Esophagus squamous epithelium (tissue), 5 donors: Measurements from ENCODE around the gene HSD17B13. TPM values are rescaled to one million over a fixed set of nuclear protein-coding genes. Genes with fewer than 3 reads are reported as not detected.

Experiments
- DNase-seq: peaks from one replicate; lab custom pipeline; 2025; lab: John Stamatoyannopoulos, UW
- H3K27ac ChIP-seq, 4 donors: fragments of 200-600 bp; sonication (generic); one replicate each; pipeline ENCODE4 v1.5.1; 2016 to 2019; ENCODE audit warnings: mild to moderate bottlenecking in 1 of 4
- H3K27me3 ChIP-seq, 4 donors: fragments of 200-600 bp; sonication (generic); 1 replicate in 3 of 4; 2 replicates in 1 of 4; pipeline versions ENCODE4 v1.5.1 to v1.6.0; 2017 to 2021; ENCODE audit warnings: antibody characterized with exemption in 1 of 4
- H3K36me3 ChIP-seq, 3 donors: fragments of 200-600 bp; sonication (generic); one replicate each; pipeline ENCODE4 v1.5.1; 2016 to 2019
- H3K4me1 ChIP-seq, 3 donors: fragments of 200-600 bp; sonication (generic); one replicate each; pipeline ENCODE4 v1.5.1; 2017 to 2019
- H3K4me3 ChIP-seq, 4 donors: fragments of 200-600 bp; sonication (generic); 1 replicate in 3 of 4; 2 replicates in 1 of 4; pipeline ENCODE4 v1.5.1; 2016 to 2019; ENCODE audit warnings: mild to moderate bottlenecking in 2 of 4, moderate library complexity in 1 of 4
- H3K9me3 ChIP-seq, 3 donors: fragments of 200-600 bp; sonication (generic); one replicate each; pipeline ENCODE4 v1.5.1; 2016 to 2019
- POLR2A ChIP-seq, 4 donors: fragments of 450-650 bp; IDR thresholded peaks; one replicate each; pipeline ENCODE4 v1.6.1; 2017; ENCODE audit warnings: antibody characterized with exemption in 4 of 4, mild to moderate bottlenecking in 4 of 4, moderate library complexity in 3 of 4
- WGBS, 2 donors: methylation state at CpG; one replicate each; pipeline ENCODE4 v1.1.5; 2018; 5-methylcytosine and 5-hydroxymethylcytosine counted together
- intact Hi-C: fragments of 100-400 bp; cut with DNase I; formaldehyde crosslinking; loops from one replicate; pipeline ENCODE4 v1.15.0; 2022
- total RNA-seq, 4 donors: library from RNA; depleted of rRNA; stranded (reverse); fragments of >200 nt; gene quantifications; one replicate each; pipeline ENCODE4 v1.1.0, GENCODE V29; 2016
- TF ChIP-seq, protein P1 (sequence below), 6 experiments: fragments of 450-650 bp in 4 of 6; fragments of 200-600 bp in 2 of 6; sonication (generic) in 2 of 6; IDR thresholded peaks; one replicate each; pipeline ENCODE4 v1.5.1; 2016 to 2019; ENCODE audit warnings: antibody characterized with exemption in 6 of 6, mild to moderate bottlenecking in 4 of 6, moderate library complexity in 4 of 6
- donor health status: DM: yes; HTN: yes; CAD: no.

Gene HSD17B13
- total RNA-seq, 4 donors from 2014 or later, result not detected

- Histone ChIP-seq H3K27me3 (no peaks in the 10 kb centered on the region), H3K36me3 (no peaks in the 10 kb centered on the region), H3K9me3 (no peaks in the 10 kb centered on the region), H3K4me1 (no peaks in the 10 kb centered on the region), H3K4me3 (no peak overlapping the region), H3K27ac (no peak overlapping the region)
- TF ChIP-seq, protein P1, sequence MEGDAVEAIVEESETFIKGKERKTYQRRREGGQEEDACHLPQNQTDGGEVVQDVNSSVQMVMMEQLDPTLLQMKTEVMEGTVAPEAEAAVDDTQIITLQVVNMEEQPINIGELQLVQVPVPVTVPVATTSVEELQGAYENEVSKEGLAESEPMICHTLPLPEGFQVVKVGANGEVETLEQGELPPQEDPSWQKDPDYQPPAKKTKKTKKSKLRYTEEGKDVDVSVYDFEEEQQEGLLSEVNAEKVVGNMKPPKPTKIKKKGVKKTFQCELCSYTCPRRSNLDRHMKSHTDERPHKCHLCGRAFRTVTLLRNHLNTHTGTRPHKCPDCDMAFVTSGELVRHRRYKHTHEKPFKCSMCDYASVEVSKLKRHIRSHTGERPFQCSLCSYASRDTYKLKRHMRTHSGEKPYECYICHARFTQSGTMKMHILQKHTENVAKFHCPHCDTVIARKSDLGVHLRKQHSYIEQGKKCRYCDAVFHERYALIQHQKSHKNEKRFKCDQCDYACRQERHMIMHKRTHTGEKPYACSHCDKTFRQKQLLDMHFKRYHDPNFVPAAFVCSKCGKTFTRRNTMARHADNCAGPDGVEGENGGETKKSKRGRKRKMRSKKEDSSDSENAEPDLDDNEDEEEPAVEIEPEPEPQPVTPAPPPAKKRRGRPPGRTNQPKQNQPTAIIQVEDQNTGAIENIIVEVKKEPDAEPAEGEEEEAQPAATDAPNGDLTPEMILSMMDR (IDR thresholded peaks at IDR 0.05), result no peak
- TF ChIP-seq POLR2A (IDR thresholded peaks at IDR 0.05), result no peak
- WGBS, 2 donors, result 46 to 65% methylated on average over 3 of the region's 3 CpGs
- no peak for DNase-seq
- intact Hi-C loops, result loop anchor here (10.0 kb wide), 1 partner anchor 186 kb away; no protein-coding TSS in a partner anchor
Observed at GRCh38 chr4:87278335-87278794, 44.3 kb downstream of the HSD17B13 start.

GRCh38 chr4:87275311-87275710 is 47.4 kb downstream of the HSD17B13 start:
- no peaks in the 10 kb centered on the region for H3K27me3 ChIP-seq
- intact Hi-C loops, result loop anchor here (10.0 kb wide), 1 partner anchor 189 kb away; no protein-coding TSS in a partner anchor
- TF ChIP-seq, protein P1 (IDR thresholded peaks at IDR 0.05), result no peak
- TF ChIP-seq POLR2A (IDR thresholded peaks at IDR 0.05), result no peak
- no peaks in the 10 kb centered on the region for H3K36me3 ChIP-seq
- H3K27ac ChIP-seq, result no peak overlapping the region
- no peak for DNase-seq
- H3K4me3 ChIP-seq, result no peak overlapping the region
- 88 to 91% methylated on average over 2 of the region's 2 CpGs for WGBS, 2 donors
- H3K9me3 ChIP-seq, result no peaks in the 10 kb centered on the region
- peaks cover 0 to 4% (median 0%) of the 10 kb centered on the region in 3 donors for H3K4me1 ChIP-seq

DNA sequence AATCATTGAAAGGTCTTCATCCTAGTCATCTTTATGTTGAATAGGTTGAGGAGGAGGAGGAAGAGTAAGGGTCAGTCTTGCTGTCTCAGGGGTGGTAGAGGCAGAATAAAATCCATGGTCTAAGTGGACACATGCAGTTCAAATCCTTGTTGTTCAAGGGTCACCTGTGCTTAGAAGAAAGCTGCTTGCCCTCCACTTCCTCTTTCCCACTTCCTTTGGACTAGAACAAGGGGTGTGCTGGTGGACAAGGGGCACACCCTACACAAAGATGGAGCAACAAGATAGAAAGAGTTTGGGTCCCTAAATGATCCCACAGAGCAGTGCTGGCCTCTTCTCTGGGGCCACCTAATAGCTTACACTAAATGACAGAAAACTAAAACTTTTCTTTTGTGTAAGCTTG is 47.9 kb downstream of the HSD17B13 start:
- H3K27ac ChIP-seq, result no peak overlapping the region
- peaks cover 0 to 5% (median 0%) of the 10 kb centered on the region in 3 donors for H3K4me1 ChIP-seq
- H3K36me3 ChIP-seq, result no peaks in the 10 kb centered on the region
- intact Hi-C loops, result loop anchor here (10.0 kb wide), 1 partner anchor 190 kb away; no protein-coding TSS in a partner anchor
- no peak overlapping the region for H3K4me3 ChIP-seq
- H3K27me3 ChIP-seq, result no peaks in the 10 kb centered on the region
- TF ChIP-seq, protein P1 (IDR thresholded peaks at IDR 0.05), result no peak
- no peak for TF ChIP-seq POLR2A (IDR thresholded peaks at IDR 0.05)
- no peak for DNase-seq
- no peaks in the 10 kb centered on the region for H3K9me3 ChIP-seq

- no peak for TF ChIP-seq POLR2A (IDR thresholded peaks at IDR 0.05)
- TF ChIP-seq, protein P1 (IDR thresholded peaks at IDR 0.05), result no peak
Observed at GRCh38 chr4:87274327-87274726, 48.4 kb downstream of the HSD17B13 start.

DNA sequence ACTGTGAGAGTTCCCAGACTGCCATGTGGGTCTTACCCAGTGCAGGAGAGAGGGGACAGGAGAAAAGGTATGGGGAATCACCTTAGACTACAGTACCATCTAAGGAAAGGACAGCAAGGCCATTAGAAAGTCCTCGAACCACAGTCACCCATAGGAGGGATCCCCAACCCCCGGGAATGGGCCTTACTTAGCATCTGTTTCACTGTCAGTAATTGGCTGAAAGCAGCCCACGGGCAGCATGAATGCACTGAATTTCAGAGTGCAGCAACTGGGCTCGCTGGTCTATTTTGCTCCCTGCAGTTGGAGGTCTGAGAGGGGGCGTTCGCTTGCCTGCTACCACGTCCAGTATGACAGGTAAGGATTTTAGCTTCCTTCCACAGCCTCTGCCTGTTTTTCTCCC is 51.9 kb downstream of the HSD17B13 start:
- Histone ChIP-seq H3K4me3 (no peak overlapping the region), H3K27me3 (no peaks in the 10 kb centered on the region)
- WGBS, 2 donors, result 66 to 83% methylated on average over 7 of the region's 7 CpGs

More at GRCh38 chr4:87274327-87274726, 48.4 kb downstream of the HSD17B13 start:
- no peak overlapping the region for H3K4me3 ChIP-seq
- H3K36me3 ChIP-seq, result no peaks in the 10 kb centered on the region
- no peaks in the 10 kb centered on the region for H3K9me3 ChIP-seq
- no peak for DNase-seq
- peaks cover 0 to 5% (median 0%) of the 10 kb centered on the region in 3 donors for H3K4me1 ChIP-seq
- no peak overlapping the region for H3K27ac ChIP-seq
- H3K27me3 ChIP-seq, result no peaks in the 10 kb centered on the region
- intact Hi-C loops, result loop anchor here (10.0 kb wide), 1 partner anchor 190 kb away; no protein-coding TSS in a partner anchor

More for the DNA sequence above, 51.9 kb downstream of the HSD17B13 start:
- Histone ChIP-seq H3K4me1 (peaks cover 0 to 5% (median 0%) of the 10 kb centered on the region in 3 donors), H3K9me3 (no peaks in the 10 kb centered on the region), H3K27ac (no peak overlapping the region), H3K36me3 (no peaks in the 10 kb centered on the region)
- no peak for TF ChIP-seq POLR2A (IDR thresholded peaks at IDR 0.05)
- TF ChIP-seq, protein P1 (IDR thresholded peaks at IDR 0.05), result no peak
- intact Hi-C loops, result loop anchor here (10.0 kb wide), 1 partner anchor 194 kb away; no protein-coding TSS in a partner anchor
- no peak for DNase-seq
